Activated CD4-positive, alpha-beta T cell treated with anti-CD3 and anti-CD28 coated beads, Interleukin-2, Interleukin-4, amounts not matched to agents 100 ng/mL and 50 ng/mL, durations not matched to agents 16 hours and 8 hours (primary cell): ENCODE results near the gene OLFM2.
A peak's percentile ranks its signal among the peaks of the same experiment; 100 is the strongest.
"Not testable (repeated sequence)": the region's sequence is repeated elsewhere in the genome, so short reads cannot be mapped to it uniquely, and the experiment has no call there.

Source experiments
- DNase-seq: peaks from one replicate; pipeline ENCODE4 v3.0.0-alpha.2; 2020; ENCODE audit warnings: low spot score

OLFM2 gene

DNA sequence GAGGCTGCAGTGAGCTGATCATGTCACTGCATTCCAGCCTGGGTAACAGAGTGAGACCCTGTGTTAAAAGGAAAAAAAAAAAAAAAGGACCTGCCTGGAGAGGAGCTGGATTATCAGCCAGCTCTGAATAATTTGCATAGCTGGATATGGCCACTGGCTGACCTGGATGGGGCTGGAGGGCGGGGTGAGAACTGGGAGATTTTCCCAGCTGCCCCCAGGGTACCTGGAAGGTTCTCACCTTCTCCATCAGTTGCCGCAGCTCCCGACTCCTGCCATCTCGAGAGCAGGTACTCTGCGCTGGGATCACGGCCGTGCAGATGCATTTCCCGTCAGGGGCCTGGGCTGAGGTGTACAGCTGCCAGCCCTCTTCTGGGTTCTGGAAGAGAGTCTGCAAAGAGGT lies 75.9 kb downstream of the OLFM2 start:
- no peak for DNase-seq

- DNase-seq: no peak
Measured at GRCh38 chr19:9858766-9859165, 77.5 kb downstream of the OLFM2 start.

GRCh38 chr19:9857920-9858746 lies 78.2 kb downstream of the OLFM2 start:
- peak; percentile 19 for DNase-seq

- DNase-seq: no peak
Measured at GRCh38 chr19:9857076-9857721, 79.1 kb downstream of the OLFM2 start.

DNA sequence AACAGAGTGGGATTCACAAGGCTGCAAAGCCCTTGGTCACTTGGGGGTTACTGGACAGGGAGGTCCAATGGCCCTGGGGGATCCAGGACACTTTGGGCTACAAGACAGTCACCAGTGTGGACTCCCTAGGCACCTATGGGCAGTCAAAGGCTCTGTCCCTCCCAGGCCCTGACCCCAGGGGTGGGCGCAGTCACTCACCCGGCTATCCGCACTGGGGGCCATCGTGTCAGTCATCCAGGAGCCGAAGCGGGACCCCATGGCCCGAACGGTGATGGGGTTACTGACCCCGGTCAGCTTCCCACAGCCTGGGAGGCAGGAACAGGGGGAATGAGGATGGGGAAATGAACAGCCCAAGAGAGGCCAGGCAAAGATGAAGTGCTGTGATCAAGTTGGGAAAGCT lies 79.7 kb downstream of the OLFM2 start:
- no peak for DNase-seq

DNA sequence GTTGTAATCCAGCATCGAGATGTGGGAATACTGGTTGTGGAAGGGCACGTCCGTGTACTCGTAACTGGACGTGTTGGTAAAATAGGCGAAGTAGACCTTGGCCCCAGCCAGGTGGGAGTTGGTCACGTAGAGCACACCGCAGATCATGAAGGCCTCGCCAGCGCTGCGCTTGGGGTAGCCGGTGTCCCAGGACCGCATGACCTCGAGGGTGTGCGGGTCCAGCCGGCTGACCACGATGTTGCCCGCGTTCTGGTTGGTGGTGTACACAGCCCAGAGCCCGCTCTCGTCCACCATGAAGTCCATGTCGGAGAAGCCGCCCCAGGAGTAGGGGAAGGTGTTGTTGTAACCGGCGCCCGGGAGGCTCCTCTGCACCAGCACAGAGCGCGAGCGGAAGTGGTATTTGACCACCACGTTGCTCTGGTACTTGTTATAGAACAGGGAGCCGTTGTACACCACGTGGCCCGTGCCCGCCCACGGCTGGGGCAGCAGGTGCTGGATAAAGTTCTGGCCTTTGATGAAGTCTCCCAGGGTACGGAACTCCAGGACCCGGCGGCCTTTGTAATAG lies 82.0 kb downstream of the OLFM2 start:
- DNase-seq: no peak

DNA sequence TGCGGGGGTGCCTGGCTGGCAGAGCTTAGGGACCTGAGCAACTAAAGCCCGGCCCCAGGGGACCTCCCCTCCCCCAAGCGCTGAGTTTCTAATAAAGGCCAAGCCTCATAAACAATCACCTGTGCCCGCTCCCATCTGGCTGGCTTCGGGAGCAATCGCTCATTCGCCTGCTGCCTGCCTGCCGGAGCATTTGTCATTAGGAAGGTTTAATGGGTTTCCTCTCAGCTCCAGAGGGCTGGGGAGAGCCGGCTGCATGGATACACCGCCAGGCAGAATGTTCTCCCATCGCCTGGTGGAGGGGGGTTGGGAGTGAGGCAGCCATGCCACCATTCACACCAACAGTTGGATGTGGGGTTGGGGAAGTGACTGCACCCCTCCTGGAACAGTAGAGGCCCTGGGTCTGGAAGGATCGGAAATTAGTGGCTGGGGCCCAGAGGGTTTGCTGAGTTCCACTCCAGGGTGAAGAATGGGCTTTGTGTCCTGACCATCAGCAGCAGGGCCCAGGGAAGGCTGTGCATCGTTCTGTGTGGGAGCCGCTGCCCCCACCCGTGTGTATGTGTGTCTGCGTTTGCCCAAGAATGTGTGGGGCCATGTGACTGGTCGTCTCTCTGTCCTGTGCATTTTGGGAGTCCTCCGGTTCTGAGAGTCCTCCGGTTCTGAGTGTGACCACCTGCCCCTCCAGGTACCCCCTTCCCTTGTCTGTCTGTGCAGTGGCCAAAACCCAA lies 85.9 kb downstream of the OLFM2 start:
- DNase-seq: no peak

DNA sequence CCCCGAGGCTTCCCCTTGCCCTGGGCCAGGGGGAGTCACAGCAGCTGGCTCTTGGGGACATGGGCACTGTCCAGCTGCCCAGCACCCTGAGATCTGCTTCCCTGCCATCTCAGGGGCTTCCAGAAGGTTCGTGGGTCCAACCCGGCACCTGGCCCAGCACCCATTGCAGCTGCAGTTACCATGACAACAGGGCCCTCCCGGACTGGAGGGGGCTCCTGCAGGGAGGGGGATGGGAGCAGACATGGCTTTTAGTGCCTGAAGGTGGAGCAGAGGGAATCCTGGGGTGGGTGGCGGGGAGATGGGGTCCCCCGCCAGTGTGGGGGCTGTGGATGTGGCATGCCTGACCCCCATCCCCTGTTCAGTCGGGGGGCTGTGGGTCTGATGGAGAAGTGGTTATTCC lies 86.5 kb downstream of the OLFM2 start:
- no peak for DNase-seq

DNA sequence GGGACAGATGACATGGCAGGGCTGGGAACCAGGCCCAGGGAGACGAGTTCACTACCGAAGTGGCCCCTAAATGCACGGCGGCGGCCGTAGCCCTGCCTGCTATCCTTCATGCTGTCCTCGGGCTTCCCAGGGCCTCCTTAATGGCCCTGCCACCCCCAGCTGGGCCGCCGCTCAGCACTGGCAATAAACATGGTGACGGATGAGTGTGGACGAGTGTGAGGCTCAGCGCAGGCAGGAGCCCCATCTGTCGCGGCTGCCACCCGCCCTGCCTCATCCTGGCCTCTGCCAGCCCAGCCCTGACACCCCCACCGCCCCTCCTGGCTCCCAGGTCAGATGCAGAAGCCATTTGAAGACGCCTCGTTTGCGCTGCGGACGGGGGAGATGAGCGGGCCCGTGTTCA lies 87.6 kb downstream of the OLFM2 start:
- no peak for DNase-seq

- DNase-seq: no peak
Measured at GRCh38 chr19:9848060-9848459, 88.3 kb downstream of the OLFM2 start.

GRCh38 chr19:9847087-9847671 lies 89.1 kb downstream of the OLFM2 start:
- peak; percentile 21 for DNase-seq

GRCh38 chr19:9843626-9844273 lies 92.6 kb downstream of the OLFM2 start:
- DNase-seq: not testable (repeated sequence)

DNA sequence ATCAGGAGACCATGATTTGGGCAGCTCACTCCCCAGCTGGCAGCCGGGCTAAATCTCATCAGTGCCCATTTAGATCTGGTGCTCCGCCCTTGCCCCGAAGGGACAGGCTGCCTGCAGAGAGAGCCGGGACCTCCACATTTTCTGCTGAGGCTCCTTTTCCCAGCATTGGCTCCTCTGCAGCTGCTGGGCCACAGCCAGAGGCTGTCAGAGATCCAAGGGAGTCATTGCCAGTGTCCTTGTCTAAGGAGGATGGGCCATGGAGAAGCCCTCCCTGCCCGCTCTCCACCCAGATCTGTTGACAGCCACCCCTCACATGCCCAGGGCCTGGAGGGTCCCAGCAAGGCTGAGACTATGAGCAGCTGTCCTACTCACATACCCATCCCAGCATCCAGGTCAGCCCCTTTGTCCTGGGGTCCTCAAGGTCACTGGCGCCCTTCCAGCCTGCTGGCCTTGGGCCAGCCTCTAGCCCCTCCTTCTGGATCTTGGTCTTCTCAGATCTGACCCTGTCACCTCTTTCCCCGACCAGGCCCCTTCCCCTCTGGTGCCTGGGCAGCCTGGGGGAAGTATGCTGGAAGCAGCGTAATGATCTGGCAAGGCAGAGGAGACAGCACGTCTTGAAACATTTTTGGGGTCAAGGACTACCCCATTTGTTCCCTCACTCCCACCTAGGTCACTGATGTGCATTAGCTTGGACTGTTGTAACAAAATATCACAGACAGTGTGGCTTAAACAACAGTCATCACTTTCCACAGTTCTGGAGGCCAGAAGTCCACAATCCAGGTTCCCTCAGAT lies 93.3 kb downstream of the OLFM2 start:
- no peak for DNase-seq

- DNase-seq: no peak
Measured at GRCh38 chr19:9839415-9839814, 96.9 kb downstream of the OLFM2 start.

GRCh38 chr19:9838324-9838723 lies 98.0 kb downstream of the OLFM2 start:
- DNase-seq: no peak

DNA sequence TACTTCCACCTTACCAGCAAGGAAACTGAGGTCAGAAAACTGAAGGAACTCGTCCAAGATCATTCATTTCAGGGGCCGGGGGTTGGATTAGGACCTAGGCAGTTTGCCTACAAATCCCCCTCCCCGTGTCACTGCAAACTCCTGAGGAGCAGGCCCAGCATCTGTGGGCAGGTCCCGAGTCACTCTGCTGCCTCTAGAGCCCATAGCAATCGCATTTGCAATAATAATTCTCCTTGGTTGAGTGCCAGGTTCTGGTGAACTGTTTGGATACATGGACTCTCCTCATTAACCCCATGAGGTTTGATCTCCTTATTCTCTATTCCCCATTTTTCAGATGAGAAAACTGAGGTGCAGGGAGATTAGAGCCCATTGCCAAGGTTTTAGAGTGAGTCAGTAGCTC lies 100.3 kb downstream of the OLFM2 start:
- DNase-seq: no peak

- DNase-seq: no peak
Measured at GRCh38 chr19:9835507-9835949, 100.8 kb downstream of the OLFM2 start.

GRCh38 chr19:9834726-9835506 lies 101.4 kb downstream of the OLFM2 start, which contains the start of gene PIN1:
PIN1 (plus strand) TSS chr19:9835318; CDS start chr19:9835345, 27 bp downstream.
- peak; percentile 99 for DNase-seq

DNA sequence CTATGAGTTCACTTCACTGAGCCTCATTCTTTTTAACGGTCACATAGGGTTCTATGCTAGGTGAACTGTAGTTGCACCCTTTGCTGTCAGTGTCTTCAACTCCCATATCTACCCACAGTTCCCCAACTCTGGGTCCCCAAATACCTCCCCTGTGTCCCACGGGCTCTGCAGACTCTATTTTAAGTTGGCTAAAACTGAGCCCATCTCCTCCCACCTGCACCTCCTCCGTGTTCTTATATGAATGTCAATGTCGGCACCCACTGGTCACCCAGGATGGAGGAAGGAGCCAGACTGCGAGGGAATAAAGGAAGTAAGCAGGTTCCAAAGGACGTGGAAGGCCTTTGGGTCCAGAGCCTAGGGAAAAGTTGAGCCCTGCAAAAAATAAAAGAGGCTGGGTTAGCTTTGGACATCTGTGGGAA lies 102.0 kb downstream of the OLFM2 start:
- DNase-seq: no peak

DNA sequence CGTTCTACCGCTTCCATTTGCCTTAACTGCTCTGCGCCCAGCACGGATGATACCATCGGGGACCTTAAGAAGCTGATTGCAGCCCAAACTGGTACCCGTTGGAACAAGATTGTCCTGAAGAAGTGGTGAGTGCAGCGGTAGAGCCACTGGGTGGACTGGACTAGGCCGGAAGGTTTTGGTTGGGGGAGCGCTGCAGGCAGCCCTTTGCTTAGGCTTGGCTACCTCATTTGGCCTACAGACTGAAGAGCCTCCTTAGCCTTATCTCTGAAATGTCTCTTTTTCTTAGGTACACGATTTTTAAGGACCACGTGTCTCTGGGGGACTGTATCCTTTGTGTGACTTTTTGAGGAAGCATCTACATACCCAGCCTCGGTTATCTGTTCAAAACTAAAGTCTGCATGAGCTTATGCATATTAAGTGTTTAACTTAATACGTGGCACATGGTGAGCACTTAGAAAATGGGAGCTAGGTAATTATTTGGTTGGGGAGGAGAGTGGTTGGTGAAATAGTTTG lies 107.7 kb downstream of the OLFM2 start:
- no peak for DNase-seq
